ENCODE results near the gene CCHCR1.
"Not testable (repeated sequence)": the region's sequence is repeated elsewhere in the genome, so short reads cannot be mapped to it uniquely, and the experiment has no call there.

CCHCR1 gene

DNA sequence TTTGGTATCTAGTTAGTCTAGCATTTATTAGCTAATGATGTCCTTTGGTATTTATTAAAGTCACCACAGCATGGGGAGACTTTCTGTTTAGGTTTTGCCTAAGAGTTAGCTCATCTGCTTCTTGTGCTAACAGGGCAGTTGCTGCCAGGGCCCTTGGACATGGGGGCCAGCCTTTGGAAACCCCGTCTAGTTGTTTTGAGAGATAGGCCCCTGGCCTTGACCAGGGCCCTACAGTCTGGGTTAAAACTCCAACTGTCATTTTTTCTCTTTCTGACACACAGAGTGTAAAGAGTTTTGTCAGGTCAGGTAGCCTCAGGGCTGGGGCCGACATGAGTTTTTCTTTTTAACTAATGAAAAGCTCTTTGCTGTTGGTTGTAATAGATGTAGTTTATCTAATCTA is 25.7 kb upstream of the CCHCR1 start:
- DNase-seq: not testable (repeated sequence)

DNA sequence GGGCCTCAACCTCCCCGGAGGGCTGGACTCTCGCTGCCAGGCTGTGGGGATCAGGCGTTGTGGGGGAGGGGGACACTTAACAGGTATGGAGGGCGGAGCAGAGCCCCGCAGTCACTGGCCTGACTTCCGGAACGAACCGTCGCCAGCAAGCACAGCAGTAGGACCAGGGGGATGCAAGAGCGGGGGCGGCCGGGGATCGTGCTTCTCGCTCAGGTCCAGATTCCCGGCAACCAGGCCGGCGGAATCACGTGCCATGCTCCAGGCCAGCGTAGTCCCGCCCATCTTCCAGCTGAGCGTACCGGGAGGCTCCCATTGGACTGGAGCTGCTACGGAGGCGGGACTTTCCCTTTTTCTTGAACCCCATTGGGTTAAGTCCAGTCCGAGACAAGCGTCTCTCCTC is 22.9 kb upstream of the CCHCR1 start:
- DNase-seq: no peak

DNA sequence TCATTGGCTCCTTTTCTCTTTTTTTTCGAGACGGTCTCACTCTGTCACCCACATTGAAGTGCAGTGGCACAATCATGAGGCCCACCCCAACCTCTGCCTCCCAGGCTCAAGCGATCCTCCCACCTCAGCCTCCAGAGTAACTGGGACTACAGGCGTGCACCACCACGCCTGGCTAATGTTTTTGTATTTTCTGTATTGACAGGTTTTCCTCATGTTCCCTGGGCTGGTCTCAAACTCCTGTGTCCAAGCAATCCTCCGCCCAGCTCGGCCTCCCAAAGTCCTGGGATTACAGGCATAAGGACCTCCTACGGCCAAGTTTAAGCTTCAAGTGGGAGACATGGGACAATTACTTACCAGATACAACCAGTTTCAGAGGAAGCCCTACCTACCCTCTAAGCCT is 22.3 kb upstream of the CCHCR1 start:
- DNase-seq: no peak

DNA sequence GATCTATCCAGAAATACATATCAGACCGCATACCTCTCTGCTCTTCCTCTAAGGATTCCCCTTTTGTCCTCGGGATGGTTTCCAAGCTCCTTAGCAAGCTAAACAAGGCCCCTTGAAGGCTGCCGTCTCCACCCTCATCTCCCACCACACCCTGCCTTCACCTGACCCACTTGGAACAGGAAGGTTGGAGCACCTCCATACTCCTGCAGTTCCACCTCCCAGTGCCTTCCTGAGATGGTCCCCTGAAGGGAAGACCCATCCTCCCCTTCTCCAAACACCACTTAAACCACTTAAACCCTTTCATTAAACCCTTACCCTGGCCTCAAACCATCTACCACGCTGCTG is 21.4 kb upstream of the CCHCR1 start:
- no peak for DNase-seq

DNA sequence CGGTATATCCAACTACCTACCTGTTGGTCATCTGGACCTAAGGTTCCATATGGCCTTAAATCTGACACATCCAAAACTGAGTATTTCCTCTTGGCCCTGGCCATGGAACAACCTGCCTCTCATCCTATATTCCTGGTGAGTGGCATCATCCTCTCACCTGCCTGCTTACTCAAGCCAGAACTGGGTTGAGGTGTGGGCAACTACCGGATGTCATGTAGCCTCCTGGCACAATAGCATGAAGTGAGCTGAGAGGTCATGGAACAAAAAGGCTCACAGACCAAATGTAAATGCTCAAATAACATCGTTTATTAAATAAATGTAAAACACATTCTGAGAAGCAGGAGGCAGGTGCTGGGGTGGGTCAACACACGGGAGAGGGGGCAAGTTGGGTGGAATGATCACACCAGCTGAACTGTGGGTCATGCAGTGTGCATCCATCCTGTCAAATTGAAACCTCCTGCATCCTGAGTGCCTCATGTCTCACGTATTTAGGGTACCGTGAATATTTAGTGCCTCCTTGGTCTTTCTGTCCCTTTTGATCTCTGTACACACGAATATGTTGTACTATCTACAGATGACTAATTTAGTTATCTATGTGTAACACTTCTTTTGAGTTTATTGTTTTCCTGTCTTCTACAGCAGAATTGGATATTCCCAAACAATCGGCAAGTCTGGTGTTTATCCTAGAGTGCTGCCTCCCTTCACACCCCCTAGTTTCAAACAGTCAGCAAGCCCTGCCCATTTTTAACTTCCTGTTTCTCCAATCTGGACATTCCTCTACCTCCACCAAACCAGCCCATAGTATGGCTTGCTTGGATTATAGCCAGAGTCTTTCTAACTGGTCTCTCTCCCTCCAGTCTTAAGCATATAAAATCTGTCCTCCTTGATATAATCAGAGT is 20.8 kb upstream of the CCHCR1 start:
- DNase-seq: no peak

GRCh38 chr6:31175971-31176370 is 18.4 kb upstream of the CCHCR1 start:
- DNase-seq: no peak

DNA sequence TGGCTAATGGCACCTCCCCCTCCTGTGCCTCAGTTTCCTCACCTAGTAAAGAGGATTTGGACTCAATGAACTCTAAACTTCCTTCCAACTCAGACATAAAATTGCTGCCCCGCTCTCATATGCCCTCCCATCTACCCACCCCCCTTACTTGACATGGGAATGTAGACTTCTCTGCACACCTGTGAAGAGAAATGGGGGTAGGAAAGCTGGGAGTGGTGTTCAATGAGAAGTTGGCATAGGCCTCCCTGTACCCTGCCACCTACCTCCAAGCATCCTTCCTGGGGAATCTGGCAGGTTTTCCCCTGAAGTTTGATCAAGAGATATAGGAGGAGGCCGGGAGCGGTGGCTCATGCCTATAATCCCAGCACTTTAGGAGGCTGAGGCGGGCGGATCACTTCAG is 16.8 kb upstream of the CCHCR1 start:
- DNase-seq: no peak

GRCh38 chr6:31173406-31173805 is 15.8 kb upstream of the CCHCR1 start:
- no peak for DNase-seq

GRCh38 chr6:31172973-31173384 is 15.4 kb upstream of the CCHCR1 start:
- no peak for DNase-seq

DNA sequence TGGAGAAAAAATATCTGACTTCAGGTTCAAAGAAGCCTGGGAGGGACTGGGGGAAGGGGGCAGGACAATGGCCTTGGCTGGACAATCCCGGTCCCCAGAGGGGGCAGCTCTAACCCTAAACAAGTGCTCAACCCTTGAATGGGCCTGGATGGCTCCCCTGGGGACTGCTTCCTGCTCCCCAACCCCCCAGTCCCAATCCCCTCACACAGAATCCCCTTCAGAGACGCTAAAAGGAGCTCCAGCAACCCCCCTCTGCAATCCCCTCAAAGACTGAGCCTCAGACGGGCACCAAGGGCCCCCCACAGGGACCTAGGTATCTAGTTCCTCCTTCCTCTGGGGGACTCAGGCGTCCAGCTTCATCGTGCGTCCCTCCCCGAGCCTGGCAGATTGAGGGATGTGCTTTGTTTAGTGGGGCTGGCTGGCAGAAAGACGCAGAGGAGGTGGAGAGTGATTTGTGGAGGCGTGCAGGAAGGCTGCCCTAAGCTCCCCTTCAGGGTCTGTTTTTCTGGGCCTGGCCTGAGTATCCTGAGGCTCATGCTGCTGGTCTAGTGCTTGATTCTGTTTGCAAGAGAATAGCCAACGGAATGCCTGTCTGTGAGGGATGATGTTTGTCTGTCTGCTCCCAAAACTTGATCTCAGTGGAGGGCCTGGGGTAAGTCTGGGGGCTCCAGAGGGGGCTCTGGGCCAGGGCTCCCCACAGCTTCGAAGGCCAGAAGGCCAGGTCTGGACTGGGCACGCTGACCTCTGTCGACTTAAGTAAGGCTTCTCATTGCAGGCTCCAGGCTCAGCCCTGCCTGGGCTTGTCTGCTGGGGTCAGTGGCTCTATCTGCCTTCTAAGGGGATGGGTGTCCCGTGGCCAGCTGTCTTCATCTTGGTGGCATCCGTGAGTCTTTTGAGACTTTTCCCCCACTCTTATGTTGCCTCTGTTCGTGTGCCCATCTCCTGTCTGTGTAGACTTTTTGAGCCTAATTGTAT is 14.6 kb upstream of the CCHCR1 start:
- DNase-seq: no peak

DNA sequence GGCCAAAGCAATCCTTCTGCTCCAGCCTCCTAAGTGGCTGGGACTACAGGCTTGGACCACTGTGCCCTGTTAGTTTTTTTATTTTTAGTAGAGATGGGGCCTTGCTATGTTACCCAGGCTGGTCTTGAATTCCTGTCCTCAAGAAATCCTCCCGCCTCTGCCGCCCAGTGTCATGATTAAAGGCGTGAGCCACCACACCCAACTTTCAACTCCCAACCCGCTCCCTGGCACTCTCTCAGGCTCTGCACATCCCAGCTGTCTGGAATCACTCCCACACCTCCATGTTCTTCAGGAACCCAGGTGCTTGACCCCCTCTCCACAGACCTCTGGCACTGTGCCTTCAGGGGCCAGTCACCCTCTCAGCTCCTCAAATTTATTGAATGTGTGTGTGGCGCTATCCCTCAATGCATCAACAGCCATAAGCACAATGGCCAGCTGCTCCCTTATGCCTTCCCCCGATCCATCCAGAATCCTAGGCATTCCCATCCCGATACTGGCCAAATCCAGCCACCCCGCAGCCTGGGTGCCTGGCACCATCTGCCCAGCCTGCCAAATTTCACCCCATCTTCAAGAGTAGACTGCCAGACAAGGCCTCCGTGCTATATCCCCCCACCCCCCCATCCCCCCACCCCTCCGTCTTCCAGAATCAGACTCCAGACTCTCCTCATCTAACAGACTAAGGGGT is 13.5 kb upstream of the CCHCR1 start:
- DNase-seq: no peak

- no peak for DNase-seq
Observed at GRCh38 chr6:31170600-31170881, 12.9 kb upstream of the CCHCR1 start, which contains the start of gene POU5F1. TSS of gene POU5F1 (minus strand) at chr6:31170682. CDS start at chr6:31170620, 62 bp downstream.

DNA sequence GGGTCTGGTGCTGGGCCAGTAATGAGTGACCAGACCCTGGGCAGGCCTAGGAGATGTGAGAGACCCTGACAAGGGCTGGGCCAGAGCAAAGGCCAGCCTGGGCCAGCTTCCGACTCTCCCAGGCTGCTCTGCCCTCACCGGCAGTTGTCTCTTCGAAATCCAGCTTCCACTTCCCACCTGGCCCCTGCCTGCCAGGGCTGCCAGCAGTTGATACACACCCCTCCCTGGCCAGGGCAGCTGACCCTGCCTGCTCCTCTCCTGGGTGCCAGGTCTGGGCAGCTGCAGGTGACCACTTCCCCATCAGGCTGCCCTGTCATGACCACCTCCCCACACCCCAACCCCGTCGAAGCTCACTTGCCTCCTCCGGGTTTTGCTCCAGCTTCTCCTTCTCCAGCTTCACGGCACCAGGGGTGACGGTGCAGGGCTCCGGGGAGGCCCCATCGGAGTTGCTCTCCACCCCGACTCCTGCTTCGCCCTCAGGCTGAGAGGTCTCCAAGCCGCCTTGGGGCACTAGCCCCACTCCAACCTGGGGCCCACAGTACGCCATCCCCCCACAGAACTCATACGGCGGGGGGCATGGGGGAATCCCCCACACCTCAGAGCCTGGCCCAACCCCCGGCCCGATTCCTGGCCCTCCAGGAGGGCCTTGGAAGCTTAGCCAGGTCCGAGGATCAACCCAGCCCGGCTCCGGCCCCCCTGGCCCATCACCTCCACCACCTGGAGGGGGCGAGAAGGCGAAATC is 12.4 kb upstream of the CCHCR1 start:
- DNase-seq: not testable (repeated sequence)

GRCh38 chr6:31169123-31169857 is 11.7 kb upstream of the CCHCR1 start:
- peak in 1 of 3 experiments; percentile 14 for DNase-seq

GRCh38 chr6:31168606-31169005 is 11.0 kb upstream of the CCHCR1 start:
- no peak for DNase-seq

GRCh38 chr6:31165986-31166385 is 8.4 kb upstream of the CCHCR1 start:
- DNase-seq: no peak

DNA sequence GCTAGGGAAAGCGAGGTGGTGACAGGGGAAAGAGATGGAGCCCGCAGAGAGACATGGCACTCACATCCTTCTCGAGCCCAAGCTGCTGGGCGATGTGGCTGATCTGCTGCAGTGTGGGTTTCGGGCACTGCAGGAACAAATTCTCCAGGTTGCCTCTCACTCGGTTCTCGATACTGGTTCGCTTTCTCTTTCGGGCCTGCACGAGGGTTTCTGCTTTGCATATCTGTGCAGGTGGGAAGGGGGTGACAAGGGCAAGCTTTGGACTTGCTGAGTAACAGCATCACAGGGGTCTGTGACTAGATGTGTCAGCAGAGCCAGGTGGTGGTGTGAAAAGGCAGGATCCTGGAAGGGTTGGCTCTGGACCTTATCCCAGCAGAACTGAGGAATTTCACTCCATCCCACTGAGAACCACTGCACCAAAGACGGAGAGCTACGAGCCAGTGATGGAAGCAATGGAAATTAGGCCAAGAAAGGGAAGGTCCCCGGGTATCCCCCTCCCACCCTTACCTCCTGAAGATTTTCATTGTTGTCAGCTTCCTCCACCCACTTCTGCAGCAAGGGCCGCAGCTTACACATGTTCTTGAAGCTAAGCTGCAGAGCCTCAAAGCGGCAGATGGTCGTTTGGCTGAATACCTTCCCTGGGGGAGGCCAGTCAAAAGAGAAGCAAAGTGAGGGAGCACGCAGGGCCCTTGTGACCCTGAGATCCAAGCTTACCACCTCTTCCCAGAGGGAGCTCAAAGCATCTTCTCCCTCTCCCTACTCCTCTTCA is 7.6 kb upstream of the CCHCR1 start:
- not testable (repeated sequence) for DNase-seq

DNA sequence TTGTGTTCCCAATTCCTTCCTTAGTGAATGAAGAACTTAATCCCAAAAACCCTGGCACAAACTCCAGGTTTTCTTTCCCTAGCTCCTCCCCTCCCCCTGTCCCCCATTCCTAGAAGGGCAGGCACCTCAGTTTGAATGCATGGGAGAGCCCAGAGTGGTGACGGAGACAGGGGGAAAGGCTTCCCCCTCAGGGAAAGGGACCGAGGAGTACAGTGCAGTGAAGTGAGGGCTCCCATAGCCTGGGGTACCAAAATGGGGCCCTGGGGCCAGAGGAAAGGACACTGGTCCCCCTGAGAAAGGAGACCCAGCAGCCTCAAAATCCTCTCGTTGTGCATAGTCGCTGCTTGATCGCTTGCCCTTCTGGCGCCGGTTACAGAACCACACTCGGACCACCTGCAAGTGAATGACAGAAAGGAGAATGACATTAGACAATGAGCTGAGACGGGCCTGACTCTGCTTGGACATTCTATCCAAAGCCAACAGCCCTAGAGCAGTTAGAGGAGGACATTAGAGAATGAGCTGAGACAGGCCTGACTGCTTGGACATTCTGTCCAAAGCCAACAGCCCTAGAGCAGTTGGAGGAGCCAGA is 7.0 kb upstream of the CCHCR1 start:
- not testable (repeated sequence) for DNase-seq

- no peak for DNase-seq
Observed at GRCh38 chr6:31163922-31164321, 6.3 kb upstream of the CCHCR1 start.

- DNase-seq: no peak
Observed at GRCh38 chr6:31162463-31163165, 5.0 kb upstream of the CCHCR1 start.
